Inflammatory macrophage treated with lipopolysaccharide for 1 hour (primary cell): Measurements from ENCODE around the gene SLC1A1.

ENCODE experiments used
- DNase-seq, 2 donors: peaks; one replicate each; pipeline ENCODE4 v3.0.0-alpha.2; 2020 to 2022

Gene SLC1A1

GRCh38 chr9:4489919-4490704, at the start of gene SLC1A1:
TSS of gene SLC1A1 (plus strand) at chr9:4490468. CDS start at chr9:4490680, 212 bp downstream.
- peak in 1 of 2 donors; percentile 5 for DNase-seq

- DNase-seq = no peak
Observed at GRCh38 chr9:4442806-4443205, 47.5 kb upstream of the SLC1A1 start.

- DNase-seq = no peak
Observed at GRCh38 chr9:4443439-4443838, 46.8 kb upstream of the SLC1A1 start.

GRCh38 chr9:4461437-4461836, 28.8 kb upstream of the SLC1A1 start:
- no peak for DNase-seq

- DNase-seq = no peak
Observed at GRCh38 chr9:4463824-4464223, 26.4 kb upstream of the SLC1A1 start.

GRCh38 chr9:4464911-4465513, 25.3 kb upstream of the SLC1A1 start:
- DNase-seq = no peak

- DNase-seq = no peak
Observed at GRCh38 chr9:4465910-4466309, 24.4 kb upstream of the SLC1A1 start.

GRCh38 chr9:4475301-4475700, 15.0 kb upstream of the SLC1A1 start:
- DNase-seq = no peak

GRCh38 chr9:4486176-4486575, 4.1 kb upstream of the SLC1A1 start:
- no peak for DNase-seq

GRCh38 chr9:4489562-4489918, 728 bp upstream of the SLC1A1 start:
- no peak for DNase-seq

- no peak for DNase-seq
Observed at GRCh38 chr9:4490705-4491625, 697 bp downstream of the SLC1A1 start.

GRCh38 chr9:4491626-4491975, 1.3 kb downstream of the SLC1A1 start:
- DNase-seq = no peak

GRCh38 chr9:4494332-4494731, 4.1 kb downstream of the SLC1A1 start:
- DNase-seq = no peak

GRCh38 chr9:4494806-4495205, 4.5 kb downstream of the SLC1A1 start:
- no peak for DNase-seq

- no peak for DNase-seq
Observed at GRCh38 chr9:4495537-4495936, 5.3 kb downstream of the SLC1A1 start.

GRCh38 chr9:4496497-4496896, 6.2 kb downstream of the SLC1A1 start:
- DNase-seq = no peak

GRCh38 chr9:4497395-4497794, 7.1 kb downstream of the SLC1A1 start:
- DNase-seq = no peak

- no peak for DNase-seq
Observed at GRCh38 chr9:4497855-4498254, 7.6 kb downstream of the SLC1A1 start.

GRCh38 chr9:4499917-4500316, 9.6 kb downstream of the SLC1A1 start:
- DNase-seq = no peak

GRCh38 chr9:4501147-4501507, 10.9 kb downstream of the SLC1A1 start:
- no peak for DNase-seq

GRCh38 chr9:4502444-4502843, 12.2 kb downstream of the SLC1A1 start:
- no peak for DNase-seq

GRCh38 chr9:4503103-4503502, 12.8 kb downstream of the SLC1A1 start:
- DNase-seq = no peak

GRCh38 chr9:4504250-4504649, 14.0 kb downstream of the SLC1A1 start:
- no peak for DNase-seq

- DNase-seq = no peak
Observed at GRCh38 chr9:4506490-4506889, 16.2 kb downstream of the SLC1A1 start.
